HG02642 (cell line): ENCODE data around the gene LRCH4.
"Not testable (repeated sequence)": the region's sequence is repeated elsewhere in the genome, so short reads cannot be mapped to it uniquely, and the experiment has no call there.

Source experiments
- ATAC-seq: cut with Tn5 transposase; IDR thresholded peaks from one replicate; pipeline ENCODE4 v1.9.1; 2021; ENCODE audit warnings: mild to moderate bottlenecking; ENCODE audit not compliant: unreplicated experiment, poor library complexity

Gene LRCH4

DNA sequence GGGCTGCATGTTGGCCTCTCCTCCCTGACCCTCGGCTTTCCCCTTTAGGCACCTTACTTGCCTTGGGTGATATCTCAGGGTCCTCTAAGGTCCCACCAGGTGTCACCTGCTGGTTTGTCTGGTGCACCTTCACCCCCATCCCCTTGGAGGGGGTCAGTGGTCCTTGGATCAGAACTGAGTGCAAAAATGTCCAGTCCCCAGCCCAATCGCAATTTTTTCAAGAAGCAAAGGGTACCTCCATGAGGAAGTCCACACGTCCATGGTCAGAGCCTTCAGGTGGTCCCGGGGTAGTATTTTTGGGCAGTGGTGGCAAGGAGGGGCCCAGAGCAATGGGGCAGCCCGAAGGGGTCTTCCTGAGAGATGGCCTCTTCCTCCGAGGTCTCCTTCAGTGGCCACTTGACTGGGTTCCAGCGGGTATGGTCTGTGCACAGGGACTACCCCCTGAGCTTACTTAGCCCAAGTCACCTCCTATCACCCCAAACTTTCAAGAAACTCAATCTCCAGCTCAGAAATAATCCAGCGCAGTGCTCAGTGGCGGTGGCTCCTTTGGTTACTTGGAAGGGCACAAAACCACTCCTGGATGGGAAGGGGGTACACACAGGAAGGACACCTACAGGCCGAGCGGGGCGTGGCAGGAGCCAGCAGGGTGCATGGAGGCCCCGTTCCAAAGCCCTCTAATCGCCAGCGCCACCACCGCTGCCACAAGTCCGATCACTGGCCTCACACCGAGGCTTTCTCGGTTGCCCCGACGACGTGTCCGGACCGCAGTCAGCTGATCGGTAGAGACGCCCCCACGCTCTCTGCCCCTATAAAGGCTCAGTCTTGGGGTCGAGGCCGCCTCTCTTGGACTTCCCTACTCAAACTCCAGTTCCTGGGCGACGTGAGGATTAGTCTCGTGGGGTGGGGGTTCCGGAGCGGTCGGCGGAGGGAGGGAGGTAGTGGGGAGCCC, 16.8 kb downstream of the LRCH4 start:
- ATAC-seq: no peak

DNA sequence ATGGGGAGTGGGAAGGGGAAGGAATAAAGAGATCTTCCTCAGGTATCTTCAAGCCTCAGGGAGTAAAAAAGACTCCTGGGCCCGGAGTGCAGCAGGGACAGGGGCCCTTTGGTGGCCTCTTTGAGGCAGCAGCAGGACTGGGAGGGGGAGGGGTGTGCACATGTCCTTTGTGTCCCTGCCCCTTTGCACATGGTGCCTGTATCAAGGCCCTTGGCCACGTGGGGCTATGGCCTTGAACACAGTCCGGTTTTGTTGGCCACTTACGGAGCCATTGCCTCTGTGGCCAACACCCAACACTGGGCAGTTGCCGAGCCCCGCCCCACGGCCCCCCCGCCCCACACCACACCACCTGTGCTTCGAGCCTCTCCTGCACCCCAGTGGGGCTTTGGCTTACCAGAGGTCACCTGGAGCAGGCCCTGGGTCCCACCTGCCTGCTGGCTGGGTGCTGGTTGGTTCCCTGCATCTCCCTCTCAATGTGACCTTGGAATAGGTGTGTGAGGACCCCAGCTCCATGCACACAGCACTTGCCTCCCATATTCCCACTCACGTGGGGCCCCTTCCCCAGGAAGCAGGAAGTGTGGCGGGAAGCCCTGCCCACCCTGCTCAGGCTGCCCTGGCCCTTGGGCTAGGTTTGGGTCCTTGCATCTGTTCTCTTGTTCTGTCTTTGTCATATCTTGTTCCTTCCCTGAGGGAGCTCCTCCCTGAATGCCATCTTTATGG, 17.6 kb downstream of the LRCH4 start:
- no peak for ATAC-seq

DNA sequence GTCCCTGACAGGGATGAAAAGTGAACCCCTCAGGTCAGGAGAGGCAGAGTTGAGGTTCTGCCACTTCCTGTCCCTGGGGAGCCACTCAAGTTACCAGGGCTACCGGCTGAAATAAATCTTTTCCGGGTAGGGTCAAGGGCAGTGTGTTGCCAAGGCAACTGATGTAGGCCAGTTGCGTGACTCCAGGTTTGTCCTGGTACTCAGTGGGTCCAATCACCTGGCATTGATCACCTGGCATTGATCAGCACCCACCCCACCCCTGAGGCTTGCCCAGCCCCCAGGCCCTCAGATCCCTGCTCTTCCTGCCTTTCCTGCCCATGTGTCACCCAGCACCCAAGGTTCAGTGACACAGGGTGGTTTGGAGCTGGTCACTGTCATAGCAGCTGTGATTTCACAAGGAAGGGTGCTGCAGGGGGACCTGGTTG, 18.2 kb downstream of the LRCH4 start:
- ATAC-seq: no peak

DNA sequence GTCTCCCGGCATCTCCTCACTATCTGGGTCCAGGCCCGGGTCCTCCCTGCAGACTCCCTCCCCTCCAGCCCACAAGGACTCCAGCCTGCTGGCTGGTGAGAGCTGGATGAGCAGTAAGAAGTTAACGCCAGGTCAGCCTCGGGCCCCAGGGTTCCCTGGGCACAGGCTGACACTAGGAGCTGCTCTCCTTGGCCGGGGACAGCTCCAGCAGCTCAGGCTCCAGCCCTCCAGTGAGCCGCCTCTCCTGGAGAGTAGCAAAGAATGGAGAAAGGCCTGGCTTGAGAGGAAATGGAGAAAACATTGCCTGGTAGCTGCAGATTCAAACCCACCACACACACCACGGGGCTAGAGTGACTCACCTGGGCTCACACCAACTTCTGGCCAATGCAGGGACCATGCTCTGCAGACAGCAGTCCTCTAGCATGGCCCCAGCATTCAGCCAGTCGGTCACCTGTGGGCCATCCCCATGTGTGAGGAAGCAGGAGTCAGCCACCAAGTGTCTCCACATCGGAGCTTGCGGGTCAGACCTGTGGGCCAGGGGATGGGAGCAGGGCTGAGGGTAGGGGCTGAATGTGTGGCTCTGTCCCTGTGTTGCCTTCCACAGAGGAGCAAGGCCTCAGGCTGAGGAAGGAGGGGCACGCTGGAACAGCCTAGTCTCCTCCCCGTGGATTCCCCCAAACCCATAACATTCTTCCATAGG, 18.7 kb downstream of the LRCH4 start:
- no peak for ATAC-seq

DNA sequence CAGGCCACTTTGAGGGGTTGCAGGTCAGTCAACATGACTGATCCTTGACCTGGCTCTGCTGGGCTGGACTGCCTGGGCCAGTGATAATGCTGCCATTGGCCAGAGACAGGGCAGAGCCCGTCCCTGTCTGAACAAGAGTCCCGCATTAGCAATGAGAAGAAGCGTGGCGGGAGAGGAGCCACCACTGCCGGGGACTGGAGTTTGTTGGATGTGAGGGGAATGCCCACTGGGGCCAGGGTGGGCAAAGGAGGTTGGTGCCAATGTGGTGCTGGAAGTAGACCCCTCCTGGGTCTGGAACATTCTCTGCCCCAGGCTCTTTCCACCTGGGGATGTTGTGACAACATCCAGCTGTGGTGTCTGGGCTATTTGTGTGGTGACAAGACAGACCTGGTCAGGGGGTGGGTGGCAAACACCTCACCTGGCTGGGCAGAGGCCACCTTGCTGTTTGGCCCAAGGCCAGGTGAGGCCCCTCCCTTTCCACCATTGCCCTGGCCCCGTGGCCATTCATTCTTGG, 19.9 kb downstream of the LRCH4 start:
- ATAC-seq: no peak

DNA sequence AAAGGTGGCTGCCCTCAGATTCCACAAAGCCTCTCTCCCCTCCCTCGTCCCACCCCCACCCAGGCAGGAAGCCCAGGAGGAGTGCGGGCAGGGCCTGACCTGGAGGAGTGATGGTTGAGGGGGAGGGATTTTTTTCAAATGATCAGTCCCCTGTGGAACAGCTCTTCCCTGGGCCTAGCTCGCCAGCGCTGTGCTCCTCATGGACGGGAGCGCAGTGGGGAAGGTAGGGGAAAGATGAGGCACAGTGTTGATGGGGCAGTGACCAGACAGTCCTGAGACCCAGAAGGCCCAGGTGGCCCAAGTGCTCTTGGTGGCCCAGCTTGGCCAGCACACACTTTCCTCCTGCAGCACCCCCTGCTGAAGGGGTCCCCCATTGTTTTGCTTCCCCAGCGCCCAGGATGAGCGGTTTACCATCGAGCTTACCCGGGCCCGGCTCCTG, 20.8 kb downstream of the LRCH4 start:
- ATAC-seq: no peak

DNA sequence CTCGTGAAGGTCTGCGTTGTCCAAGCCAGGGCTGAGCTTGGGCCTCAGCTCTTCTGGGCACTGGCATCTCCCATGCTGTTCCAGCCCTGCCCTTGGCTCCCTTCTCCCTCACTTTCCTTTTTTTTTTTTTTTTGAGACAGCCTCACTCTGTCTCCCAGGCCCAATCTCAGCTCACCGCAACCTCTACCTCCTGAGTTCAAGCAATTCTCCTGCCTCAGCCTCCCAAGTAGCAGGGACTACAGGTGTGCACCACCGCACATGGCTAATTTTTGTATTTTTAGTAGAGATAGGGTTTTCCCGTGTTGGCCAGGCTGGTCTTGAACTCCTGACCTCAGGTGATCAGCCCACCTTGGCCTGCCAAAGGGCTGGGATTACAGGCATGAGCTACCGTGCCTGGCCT, 21.5 kb downstream of the LRCH4 start:
- not testable (repeated sequence) for ATAC-seq

DNA sequence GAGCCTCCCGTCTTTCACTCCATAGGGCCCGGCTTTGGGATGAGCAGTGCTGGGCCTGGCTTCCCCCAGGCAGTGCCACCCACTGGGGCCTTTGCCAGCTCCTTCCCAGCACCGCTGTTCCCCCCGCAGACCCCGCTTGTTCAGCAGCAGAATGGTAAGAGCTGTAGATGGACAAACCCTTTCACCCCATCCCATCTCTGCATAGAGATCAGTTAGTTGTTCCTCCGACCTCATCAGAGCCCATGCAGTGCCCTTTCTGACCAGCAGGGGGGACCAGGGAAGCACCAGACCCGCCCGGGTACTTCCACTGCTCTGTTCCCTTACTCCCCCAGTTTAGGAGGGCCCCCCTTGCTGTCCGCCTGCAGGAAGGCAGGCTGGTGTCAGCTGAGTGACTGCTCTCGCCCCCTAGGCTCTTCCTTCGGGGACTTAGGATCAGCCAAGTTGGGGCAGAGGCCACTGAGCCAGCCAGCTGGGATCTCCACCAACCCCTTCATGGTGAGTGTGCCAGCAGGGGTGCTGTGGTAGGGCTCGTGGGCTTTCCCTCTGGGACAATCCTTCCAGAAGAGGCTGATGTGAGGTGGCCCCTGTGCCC, 22.0 kb downstream of the LRCH4 start:
- ATAC-seq: no peak

DNA sequence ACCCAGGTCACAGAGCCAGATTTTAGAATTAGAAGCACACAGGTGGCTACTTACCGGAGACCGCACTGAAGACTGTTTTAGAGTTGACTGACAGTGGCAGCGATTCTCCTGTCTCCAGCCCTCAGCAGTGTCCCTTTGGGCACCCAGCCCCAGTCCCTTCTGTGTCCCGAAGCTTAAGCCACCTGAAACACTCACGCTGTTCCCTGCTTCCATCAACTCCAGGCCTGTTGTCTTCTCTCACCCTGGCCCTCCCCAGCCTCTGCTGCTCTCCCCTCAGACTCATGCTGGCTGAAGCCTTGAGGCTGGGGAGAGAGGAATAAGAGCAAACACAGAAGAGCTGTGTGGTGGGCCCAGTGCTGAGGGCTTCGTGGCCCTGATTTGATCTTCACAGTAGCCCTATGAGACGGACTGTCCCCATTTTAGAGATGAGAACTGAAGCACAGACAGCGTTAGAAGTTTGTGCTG, 22.8 kb downstream of the LRCH4 start:
- no peak for ATAC-seq

DNA sequence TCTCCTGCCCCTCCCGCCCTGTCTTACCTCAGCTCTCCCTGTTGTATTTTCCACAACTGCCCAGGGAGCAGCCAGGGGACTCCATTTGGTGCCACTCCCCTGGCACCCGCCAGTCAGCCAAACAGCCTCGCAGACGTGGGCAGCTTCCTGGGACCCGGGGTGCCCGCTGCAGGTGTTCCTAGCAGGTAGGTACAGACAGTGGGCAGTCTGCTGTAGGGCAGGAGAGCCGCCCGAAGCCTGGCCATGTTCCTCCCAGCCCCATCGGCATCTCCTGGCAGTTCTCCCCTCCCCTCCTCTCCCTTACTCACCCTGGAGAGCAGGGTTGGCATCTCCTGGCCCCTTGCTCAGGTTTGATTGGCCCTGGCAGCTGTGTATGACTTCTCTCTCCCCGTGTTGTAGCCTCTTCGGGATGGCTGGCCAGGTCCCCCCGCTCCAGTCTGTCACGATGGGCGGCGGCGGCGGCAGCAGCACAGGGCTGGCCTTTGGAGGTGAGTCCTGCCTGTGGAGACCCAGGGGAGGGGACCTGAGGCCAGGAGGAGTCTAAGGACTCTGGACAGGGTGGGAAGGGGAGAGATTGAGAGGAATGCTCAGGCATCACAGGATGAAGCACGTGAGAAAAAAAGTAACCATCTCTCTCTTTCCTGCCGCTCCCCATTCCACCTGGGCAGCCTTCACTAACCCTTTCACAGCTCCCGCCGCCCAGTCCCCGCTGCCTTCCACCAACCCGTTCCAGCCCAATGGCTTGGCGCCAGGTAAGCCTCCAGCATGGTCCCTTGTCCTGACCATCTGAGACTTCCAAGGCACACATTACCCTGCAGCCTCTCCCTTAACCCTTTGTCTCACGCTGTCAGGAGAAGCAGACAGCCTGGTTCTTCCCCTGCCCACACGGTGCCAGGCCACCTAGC, 23.5 kb downstream of the LRCH4 start:
- ATAC-seq: no peak

DNA sequence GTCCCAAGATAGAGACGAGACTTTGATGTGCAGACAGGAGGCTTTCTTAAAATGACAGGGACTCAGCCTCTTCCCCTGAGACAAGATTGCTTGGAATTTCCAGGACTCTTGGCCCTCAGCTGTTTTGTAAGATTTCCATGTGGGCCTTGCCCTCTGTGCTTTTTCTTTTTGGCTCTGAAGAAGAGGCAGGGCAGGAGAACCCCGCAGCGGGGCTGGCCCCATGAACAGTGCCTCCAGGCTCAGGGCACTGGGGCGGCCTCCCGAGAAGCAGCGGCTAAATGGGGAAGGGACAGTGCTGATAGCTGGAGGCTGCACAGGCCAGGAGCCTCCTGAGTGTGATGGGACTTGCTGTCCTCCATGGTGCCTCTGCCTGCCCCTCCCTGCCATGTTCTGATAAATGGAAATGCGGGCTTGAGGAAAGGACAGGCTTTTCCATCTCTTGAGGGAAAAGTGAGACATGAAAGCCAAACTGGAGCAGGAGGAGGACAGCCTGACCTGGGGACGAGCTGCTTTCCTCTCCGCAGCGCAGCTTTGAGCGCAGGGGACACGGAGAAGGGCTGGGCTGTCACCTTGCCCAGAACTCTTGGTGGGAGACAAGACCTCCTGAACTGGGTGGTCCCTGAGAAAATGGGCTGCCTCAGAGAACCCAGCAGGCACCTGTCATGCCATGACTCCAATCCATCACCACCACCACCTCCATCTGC, 24.3 kb downstream of the LRCH4 start:
- ATAC-seq: no peak

DNA sequence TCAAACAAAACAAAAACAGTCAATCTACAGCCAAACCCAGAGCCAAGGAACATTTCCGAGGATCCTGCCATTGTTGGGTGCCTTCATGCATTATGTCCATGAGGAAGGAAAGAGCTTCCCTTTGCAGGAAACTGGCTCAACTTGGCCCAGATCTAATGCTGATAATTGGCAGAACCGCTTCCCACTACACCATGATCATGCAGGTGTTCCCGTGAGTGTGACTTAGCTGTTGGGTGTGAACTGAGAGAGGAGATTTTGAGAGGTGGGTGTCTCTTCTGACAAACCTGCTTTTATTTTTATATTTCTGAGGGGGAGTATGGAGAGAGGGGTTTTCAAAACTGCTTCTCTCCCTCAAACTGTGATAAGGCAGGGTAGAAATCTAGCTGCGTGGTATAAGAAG, 26.8 kb downstream of the LRCH4 start:
- ATAC-seq: no peak

DNA sequence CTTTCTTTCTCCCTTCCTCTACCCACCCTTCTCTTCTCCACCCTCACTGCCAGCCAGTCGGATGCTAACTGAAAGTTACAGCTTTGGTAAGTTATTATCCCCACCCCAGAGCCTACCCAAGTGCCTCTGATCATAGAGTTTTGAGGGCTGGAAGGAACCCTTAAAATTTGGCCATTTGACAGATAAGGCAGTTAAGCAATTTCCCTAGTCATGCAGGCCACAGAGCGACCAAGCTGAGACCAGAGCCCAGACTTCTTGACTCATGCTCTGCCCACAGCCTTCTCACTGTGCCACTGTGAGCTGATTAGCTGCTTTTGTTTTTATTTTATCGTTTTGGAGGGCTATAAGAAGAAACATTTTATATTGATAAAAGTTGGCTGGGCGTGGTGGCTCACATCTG, 29.4 kb downstream of the LRCH4 start:
- no peak for ATAC-seq

DNA sequence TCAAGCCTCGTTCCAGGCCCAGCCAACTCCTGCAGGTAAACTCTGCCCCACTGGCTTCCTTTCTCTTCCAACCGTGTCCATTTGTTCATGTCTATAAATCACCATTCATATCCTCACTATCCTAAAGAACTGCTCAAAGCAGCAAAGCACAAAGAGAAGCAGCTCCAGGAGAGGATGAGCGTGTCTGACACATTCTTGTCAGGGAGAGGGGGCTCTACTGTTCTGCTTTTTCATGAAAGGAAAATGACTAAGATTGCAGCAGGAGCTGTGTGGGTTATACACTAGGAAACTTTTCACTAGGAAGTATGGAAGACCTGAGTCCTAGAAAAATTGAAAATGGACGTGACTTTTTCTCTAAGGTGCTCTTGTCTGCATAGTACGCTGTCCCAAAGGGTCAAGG, 30.2 kb downstream of the LRCH4 start:
- ATAC-seq: no peak

DNA sequence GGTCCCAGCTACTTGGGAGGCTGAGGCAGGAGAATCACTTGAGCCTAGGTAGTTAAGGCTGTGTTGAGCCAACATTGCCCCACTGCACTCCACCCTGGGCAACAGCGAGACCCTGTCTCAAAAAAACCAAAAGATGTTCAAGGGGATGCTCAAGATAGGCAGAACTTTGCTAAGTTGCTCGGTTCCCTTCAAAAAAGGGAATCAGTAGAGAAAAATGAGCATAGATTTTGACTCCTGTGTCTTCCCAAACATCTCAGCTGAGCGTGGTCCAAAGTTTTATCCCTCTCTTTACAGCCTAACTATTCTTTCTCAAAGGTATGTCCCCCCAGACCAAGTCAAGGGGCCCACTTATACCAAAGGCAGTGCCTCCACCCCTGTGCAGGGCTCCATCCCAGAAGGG, 32.9 kb downstream of the LRCH4 start:
- ATAC-seq: no peak

DNA sequence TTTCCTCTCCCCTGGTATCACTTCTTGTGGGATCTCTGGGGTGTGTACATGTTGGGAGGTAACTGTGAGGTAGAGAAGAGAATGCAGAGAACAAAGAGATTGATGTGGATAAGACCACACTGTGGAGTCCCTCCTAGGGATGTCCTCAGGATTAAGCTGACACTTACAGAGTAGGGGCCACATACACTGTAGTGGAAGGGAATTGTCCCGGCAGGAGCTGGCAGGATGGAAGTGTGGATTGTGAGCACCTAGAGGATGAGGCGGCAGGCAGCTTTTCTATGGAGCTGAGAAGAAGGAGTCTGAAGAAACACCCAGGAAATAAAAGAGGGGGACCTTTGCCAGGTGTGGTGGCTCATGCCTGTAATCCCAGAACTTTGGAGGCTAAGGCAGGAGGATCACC, 33.4 kb downstream of the LRCH4 start:
- no peak for ATAC-seq

DNA sequence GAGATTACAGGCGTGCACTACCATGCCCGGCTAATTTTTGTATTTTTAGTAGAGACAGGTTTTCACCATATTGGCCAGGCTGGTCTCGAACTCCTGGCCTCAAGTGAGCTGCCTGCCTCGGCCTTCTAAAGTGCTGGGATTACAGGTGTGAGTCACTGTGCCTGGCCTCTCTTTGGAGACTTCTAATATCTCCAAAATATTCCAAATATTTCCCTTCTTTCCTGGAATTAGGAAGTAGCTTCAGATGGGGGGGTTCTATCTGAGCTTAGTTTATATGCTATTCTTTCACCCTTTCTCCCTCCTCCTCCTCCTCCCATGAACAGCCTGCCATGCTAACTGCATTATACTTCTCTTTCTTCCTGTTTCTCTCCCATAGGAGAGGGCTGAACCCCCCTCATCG, 37.5 kb downstream of the LRCH4 start:
- not testable (repeated sequence) for ATAC-seq

DNA sequence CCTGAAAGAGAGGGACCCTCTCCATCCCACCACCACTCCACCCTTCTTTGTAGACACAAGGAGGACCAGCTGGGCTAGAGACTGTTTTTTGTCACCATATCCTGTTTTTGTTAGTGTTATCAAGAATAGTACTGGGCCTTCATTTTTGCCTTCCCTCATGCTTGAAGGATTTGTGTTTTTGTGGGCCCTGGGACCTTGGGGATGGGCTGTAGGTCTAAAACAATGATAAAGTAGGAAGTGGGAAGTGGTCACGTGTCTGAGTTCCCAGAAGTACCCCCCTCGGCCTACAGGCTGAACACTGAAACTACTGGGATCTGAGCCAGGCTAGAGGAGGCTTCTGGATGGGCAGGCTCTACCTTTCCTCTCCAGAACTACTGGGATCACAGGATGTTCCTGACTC, 38.1 kb downstream of the LRCH4 start:
- no peak for ATAC-seq
